HG02588 (cell line): ENCODE data around the gene UFSP2.

Experiments used
- ATAC-seq: cut with Tn5 transposase; IDR thresholded peaks from one replicate; pipeline ENCODE4 v1.9.1; 2021; ENCODE audit warnings: mild to moderate bottlenecking, moderate library complexity; ENCODE audit not compliant: unreplicated experiment

The UFSP2 gene

DNA sequence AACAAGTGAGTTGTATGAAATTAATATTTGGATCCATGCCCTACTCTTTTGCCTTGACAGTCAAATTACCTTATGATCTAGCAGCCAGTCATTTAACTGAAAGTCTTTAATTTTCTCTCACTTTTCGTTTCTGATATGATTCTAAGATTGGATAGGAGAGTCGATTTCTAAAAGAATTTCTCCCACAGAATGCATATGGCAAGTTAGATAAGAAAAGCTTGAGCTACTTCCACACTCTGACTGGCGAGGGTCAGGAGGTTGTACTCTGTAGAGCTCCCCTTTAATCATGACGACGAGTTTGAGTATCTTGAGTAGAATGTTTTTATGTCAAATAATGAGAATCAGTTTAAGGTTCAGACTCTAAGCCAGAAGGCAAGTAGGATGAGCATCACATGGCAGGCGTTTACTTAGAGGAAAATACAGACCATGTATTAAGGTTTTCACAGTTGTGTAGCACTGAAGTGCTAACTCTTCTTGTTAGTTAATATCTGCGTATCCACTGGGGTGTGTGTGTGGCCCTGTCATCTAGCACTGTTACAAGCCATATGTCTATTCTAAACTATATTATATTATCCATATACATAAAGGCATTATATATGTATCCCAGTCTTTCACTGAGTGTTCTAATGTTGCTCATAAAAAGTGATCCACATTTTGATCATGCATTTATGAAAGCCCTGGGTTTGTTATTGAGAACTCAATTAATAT lies 67.9 kb downstream of the UFSP2 start:
- no peak for ATAC-seq

DNA sequence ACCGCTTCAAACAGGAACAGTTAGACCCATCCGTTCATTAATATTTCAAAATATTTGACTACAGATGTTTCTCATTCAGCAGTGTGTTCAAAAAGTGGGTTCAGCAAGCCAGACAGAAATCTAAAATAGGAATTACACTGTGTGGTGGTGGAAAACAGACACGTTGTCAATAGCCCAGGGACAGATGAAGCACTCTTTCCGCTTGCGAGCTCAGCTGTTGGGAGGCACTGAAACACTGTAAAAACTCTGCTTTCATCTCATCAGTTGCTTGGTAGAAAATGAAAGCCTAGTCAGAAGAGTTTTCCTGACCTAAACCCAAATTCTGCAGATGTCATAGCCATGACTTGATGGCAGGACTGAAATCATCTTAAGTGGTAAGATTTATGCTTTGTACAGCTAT lies 68.6 kb downstream of the UFSP2 start:
- no peak for ATAC-seq

DNA sequence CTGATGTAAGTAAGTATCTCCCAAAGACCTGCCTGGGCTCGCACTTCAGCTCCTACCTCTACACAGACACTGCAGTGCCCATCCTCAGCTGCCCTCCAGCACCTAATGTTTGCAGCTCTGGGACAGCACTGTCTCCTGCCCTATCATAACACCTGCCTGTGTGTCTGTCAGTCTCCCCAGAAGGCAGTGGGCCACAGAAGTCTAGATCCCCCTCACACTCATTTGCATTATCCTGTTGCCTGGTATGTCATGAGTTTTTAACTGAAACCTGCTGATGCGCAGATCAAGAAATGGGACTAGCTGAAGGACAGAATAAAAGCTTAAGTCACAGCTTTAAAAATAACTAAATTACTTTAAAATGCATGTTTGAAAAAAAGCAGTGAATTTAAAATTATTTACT lies 73.0 kb downstream of the UFSP2 start:
- ATAC-seq = no peak

DNA sequence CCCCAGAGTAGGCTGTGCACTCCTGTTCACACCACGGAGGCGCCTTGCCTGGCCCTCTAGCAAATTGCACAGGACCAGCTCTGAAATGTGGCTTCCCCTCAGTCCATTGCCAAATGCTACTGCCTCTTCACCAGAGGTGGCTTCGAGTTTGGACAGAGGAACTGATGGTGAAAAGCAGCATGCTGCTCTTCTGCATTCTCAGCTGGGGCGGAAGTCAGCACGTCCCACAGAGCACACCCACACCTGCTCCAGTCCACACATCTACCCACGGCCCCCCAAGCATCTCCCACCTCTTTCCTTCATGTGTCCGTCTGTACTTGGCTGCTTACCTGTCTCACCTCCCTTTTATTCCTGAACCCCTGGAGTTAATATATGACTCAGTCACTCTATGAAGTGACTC lies 73.6 kb downstream of the UFSP2 start:
- no peak for ATAC-seq

DNA sequence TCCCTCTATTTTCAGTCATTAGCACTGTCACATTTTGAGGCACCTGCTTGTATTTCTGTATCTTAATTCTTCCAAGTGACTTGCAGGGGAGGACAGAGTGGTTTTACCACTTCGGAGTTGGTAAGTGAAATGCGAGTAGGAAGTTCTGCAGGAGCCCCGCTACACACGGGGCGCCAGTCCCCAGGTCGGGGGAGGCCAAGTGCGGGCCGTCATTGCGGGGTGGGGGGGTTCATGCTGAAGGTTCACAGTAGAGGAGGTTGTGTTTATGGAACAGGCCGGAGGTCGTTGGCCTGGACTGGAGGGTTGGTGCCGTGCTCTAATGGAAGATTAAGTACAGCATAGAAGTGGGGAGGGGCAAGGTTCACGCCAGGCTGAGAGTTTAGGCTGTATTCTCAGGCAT lies 74.1 kb downstream of the UFSP2 start:
- ATAC-seq = no peak
